Measurements from ENCODE around the gene OR4L1.

Gene OR4L1, protein sequence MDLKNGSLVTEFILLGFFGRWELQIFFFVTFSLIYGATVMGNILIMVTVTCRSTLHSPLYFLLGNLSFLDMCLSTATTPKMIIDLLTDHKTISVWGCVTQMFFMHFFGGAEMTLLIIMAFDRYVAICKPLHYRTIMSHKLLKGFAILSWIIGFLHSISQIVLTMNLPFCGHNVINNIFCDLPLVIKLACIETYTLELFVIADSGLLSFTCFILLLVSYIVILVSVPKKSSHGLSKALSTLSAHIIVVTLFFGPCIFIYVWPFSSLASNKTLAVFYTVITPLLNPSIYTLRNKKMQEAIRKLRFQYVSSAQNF

DNA sequence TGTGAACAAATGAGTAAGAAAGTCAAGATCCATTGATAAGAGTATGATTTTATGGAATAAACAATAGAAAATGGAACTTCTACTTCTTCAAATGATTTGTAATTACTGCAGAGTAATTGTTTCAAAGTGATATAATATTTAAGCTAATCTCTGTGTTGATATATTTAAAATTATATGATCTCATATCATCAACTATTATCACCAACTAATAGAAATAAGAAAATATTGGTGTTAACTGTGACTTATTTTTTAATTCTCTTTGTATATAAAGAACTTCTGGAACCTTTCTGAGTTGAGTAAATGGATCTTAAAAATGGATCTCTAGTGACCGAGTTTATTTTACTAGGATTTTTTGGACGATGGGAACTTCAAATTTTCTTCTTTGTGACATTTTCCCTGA lies at the start of gene OR4L1:
OR4L1 (plus strand) TSS at position 301 of the 400 bp plus-strand sequence; CDS start at position 301, 0 bp downstream.
- TF ChIP-seq, protein P1, sequence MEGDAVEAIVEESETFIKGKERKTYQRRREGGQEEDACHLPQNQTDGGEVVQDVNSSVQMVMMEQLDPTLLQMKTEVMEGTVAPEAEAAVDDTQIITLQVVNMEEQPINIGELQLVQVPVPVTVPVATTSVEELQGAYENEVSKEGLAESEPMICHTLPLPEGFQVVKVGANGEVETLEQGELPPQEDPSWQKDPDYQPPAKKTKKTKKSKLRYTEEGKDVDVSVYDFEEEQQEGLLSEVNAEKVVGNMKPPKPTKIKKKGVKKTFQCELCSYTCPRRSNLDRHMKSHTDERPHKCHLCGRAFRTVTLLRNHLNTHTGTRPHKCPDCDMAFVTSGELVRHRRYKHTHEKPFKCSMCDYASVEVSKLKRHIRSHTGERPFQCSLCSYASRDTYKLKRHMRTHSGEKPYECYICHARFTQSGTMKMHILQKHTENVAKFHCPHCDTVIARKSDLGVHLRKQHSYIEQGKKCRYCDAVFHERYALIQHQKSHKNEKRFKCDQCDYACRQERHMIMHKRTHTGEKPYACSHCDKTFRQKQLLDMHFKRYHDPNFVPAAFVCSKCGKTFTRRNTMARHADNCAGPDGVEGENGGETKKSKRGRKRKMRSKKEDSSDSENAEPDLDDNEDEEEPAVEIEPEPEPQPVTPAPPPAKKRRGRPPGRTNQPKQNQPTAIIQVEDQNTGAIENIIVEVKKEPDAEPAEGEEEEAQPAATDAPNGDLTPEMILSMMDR (IDR thresholded peaks at IDR 0.05; ENCODE audit: low read depth, low read length, missing control alignments) = no peak

DNA sequence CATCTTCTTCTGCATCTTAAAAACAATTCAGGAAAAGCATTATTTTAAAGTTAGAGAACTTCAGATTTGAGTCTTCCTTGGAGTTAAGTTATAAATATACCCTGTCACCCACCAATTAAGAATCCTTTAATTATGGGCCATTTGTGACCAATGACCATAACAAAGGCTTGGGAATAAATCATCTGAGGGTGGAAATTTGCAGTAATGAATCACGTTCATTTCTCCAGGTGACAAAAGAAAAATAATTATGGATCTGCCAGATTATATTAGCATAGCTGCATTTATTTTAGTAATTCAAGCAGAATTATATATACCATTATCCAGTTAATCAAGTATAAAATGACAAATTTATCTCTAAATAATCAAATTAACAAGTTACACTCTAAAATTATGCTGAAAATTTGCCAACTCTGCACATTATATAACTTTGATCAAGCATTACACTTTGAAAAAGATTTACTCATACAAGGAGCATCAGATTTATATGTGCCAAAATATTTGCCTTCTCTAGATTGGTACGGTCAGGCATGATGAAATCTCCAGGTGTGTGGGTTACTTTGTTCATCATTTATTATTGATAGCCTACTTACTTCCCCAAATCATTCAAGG lies 40.5 kb upstream of the OR4L1 start, which contains the start of gene OR4K14:
OR4K14 (minus strand) TSS at position 51 of the 609 bp plus-strand sequence. CDS start 4,114 bp downstream, outside the sequence.
- no peak for DNase-seq (ENCODE audit: low read depth)
- TF ChIP-seq, protein P1 (IDR thresholded peaks at IDR 0.05; ENCODE audit: low read depth, low read length, missing control alignments) = no peak
- no peak within 1 kb of the TSS for H3K4me3 ChIP-seq (ENCODE audit: low read depth, low read length)
- in situ Hi-C loops (cut with HindIII; ENCODE audit: low sequenced_read_pairs) = no loop called here

More for the DNA sequence above, at the start of gene OR4L1:
- DNase-seq (ENCODE audit: low read depth) = no peak
- in situ Hi-C loops (cut with HindIII; ENCODE audit: low sequenced_read_pairs) = no loop called here
- H3K4me3 ChIP-seq (ENCODE audit: low read depth, low read length) = no peak within 1 kb of the TSS

- no peak for DNase-seq (ENCODE audit: low read depth)
- no peak overlapping the region for H3K4me3 ChIP-seq (ENCODE audit: low read depth, low read length)
- TF ChIP-seq, protein P1 (IDR thresholded peaks at IDR 0.05; ENCODE audit: low read depth, low read length, missing control alignments) = no peak
- in situ Hi-C loops (cut with HindIII; ENCODE audit: low sequenced_read_pairs) = no loop called here
Measured at GRCh38 chr14:20031058-20031457, 28.8 kb upstream of the OR4L1 start.

DNA sequence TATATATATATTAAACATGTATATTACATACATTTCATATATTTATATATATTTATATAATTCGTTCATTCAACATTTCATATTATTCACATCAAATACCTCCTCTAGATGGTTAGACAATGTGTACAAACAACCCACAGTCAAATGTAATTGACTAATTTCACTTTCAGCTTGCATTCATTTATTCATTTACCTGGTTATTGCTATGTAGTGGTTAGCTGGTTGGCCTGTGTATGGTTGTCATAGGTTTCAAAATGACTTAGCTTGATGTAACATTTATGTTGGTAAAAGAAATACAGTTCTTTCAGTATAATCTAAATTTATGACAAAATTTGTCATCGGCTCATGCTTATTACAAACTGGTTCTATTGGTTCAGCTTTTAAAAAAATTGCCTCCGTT lies 24.4 kb upstream of the OR4L1 start:
- in situ Hi-C loops (cut with HindIII; ENCODE audit: low sequenced_read_pairs) = no loop called here
- TF ChIP-seq, protein P1 (IDR thresholded peaks at IDR 0.05; ENCODE audit: low read depth, low read length, missing control alignments) = no peak
- H3K4me3 ChIP-seq (ENCODE audit: low read depth, low read length) = no peak overlapping the region
- DNase-seq (ENCODE audit: low read depth) = no peak

DNA sequence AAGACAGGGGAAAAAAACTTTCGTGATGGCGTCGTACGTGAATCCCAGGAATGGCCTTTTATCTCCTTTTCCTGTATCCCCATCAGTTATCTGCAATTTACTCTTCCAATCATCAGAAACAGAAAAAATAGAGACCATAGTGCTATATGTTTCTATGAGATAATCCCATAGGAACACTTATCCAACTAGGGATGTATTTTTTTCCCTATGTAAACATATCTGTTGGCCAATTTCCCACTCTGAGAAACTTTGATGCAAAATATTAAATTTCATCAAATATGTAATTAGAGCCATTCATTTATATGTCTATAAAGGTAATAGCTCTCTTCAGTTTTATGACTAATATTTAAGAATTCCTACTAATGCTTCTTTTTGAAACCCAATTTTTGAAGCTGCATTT lies 23.9 kb upstream of the OR4L1 start, which contains the start of gene OR4K13:
OR4K13 (minus strand) TSS at position 101 of the 400 bp plus-strand sequence. CDS start 1,280 bp downstream, outside the sequence.
- no peak within 1 kb of the TSS for H3K4me3 ChIP-seq (ENCODE audit: low read depth, low read length)
- DNase-seq (ENCODE audit: low read depth) = no peak
- TF ChIP-seq, protein P1 (IDR thresholded peaks at IDR 0.05; ENCODE audit: low read depth, low read length, missing control alignments) = no peak
- in situ Hi-C loops (cut with HindIII; ENCODE audit: low sequenced_read_pairs) = no loop called here

GRCh38 chr14:20044243-20044642 lies 15.6 kb upstream of the OR4L1 start:
- in situ Hi-C loops (cut with HindIII; ENCODE audit: low sequenced_read_pairs) = no loop called here
- H3K4me3 ChIP-seq (ENCODE audit: low read depth, low read length) = no peak overlapping the region
- no peak for DNase-seq (ENCODE audit: low read depth)
- TF ChIP-seq, protein P1 (IDR thresholded peaks at IDR 0.05; ENCODE audit: low read depth, low read length, missing control alignments) = no peak
